Measurements from ENCODE around the gene EXOSC6. TPM values are rescaled to one million over a fixed set of nuclear protein-coding genes. Genes with fewer than 3 reads are reported as not detected.
"Not testable (repeated sequence)": the region's sequence is repeated elsewhere in the genome, so short reads cannot be mapped to it uniquely, and the experiment has no call there.

Gene EXOSC6
- total RNA-seq, 1 donor from 2014 or later, result 27.5 TPM

DNA sequence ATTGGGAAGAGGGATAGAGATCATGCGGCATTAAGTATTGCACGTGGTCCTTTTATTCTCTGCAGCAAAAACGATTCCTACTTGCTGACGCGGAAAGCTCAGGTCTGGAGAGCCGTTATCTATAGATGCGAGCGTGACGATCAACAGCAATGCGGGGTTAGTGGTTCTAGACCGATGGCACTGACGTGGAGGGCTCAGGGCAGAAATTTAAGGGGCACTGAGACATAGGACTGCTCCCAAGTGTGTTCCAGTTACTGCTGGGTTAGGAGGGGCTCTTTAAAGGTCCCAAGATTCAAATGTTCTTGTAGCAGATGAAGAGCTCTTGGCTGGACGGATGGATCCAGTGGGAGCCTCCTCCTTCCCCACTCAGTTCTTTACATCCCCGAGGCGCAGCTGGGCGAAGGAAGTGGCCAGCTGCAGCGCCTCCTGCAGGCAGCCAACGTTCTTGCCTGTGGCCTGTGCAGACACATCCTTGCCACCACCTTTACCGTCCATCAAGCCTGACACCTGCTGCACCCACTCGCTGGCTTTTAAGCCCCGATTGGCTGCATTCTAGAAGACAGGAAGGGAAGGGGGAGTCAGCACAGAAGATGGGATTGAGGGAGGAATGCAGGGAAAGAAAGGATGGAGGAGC is 732 bp upstream of the EXOSC6 start:
- H3K4me1 Mint-ChIP-seq (ENCODE audit: unreplicated experiment), result peaks cover 4% of the 10 kb centered on the region
- H3K36me3 Mint-ChIP-seq, result peaks cover 11% of the 10 kb centered on the region
- no peaks in the 10 kb centered on the region for H3K27me3 Mint-ChIP-seq
- H3K9me3 Mint-ChIP-seq, result no peaks in the 10 kb centered on the region
- peak overlapping the region; percentile 93 for H3K27ac Mint-ChIP-seq
- peak overlapping the region; percentile 93 for H3K4me3 Mint-ChIP-seq
- no peak for DNase-seq (ENCODE audit: extremely low spot score, unreplicated experiment)
- TF ChIP-seq, protein P1, sequence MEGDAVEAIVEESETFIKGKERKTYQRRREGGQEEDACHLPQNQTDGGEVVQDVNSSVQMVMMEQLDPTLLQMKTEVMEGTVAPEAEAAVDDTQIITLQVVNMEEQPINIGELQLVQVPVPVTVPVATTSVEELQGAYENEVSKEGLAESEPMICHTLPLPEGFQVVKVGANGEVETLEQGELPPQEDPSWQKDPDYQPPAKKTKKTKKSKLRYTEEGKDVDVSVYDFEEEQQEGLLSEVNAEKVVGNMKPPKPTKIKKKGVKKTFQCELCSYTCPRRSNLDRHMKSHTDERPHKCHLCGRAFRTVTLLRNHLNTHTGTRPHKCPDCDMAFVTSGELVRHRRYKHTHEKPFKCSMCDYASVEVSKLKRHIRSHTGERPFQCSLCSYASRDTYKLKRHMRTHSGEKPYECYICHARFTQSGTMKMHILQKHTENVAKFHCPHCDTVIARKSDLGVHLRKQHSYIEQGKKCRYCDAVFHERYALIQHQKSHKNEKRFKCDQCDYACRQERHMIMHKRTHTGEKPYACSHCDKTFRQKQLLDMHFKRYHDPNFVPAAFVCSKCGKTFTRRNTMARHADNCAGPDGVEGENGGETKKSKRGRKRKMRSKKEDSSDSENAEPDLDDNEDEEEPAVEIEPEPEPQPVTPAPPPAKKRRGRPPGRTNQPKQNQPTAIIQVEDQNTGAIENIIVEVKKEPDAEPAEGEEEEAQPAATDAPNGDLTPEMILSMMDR (conservative IDR thresholded peaks at IDR 0.05), result peak; percentile 63

DNA sequence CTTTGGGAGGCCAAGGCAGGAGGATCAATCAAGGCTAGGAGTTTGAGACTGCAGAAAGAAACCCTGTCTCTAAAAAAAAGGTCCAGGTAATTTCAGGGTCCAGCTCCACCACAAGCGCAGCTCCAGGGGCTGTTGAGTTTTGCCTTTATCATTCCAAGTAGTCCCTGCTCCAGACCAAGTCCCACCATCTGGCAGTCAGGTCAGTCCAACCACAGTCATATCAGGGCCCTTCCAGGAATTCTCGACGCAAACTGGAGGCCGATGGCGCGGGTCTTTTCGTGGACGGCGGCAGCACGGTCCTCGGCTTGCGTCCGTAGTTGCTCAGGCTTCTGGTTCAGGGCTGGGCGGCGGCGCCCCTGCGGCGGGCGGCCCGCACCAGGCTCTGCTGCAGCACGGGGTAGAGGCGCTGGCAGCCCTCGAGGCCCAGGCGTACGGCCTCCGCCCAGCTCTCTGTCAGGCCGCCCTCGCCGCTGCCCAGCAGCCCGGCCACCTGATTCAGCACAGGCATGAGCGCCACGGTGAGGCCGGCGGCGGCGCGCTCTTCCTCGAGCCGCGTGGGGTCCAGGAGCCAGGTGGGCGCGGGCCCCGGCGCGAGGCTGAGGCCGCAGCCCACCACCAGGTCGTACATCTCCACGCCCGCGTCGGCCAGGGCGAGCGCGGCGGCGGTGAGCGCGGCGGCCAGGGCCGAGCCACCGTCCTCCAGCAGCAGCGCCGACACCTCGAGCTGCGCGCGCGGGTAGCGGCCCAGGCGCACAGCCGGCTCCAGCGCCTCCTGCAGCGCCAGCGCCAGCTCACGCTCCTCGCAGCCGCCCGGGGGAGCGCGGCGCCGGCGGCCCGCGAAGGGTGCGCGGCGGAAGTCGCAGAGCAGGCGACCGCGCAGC is 752 bp downstream of the EXOSC6 start:
- peaks cover 11% of the 10 kb centered on the region for H3K36me3 Mint-ChIP-seq
- TF ChIP-seq, protein P1 (conservative IDR thresholded peaks at IDR 0.05), result no peak
- H3K27me3 Mint-ChIP-seq, result no peaks in the 10 kb centered on the region
- peaks cover 4% of the 10 kb centered on the region for H3K4me1 Mint-ChIP-seq (ENCODE audit: unreplicated experiment)
- DNase-seq (ENCODE audit: extremely low spot score, unreplicated experiment), result no peak
- peak overlapping the region; percentile 86 for H3K4me3 Mint-ChIP-seq
- H3K9me3 Mint-ChIP-seq, result no peaks in the 10 kb centered on the region
- H3K27ac Mint-ChIP-seq, result peak overlapping the region; percentile 75

DNA sequence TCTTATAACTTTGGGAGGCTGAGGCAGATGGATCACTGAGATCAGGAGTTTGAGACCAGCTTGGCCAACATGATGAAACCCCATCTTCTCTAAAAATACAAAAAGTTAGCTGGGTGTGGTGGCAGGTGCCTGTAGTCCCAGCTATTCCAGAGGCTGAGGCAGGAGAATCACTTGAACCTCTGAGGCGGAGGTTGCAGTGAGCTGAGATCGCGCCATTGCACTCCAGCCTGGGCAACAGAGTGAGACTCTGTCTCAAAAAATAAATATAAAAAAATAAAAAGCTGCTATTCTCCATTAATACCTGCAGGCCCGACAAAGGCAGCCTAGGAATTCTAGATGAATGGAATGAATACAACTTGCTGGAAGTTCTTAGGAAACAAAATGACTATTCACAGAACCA is 2.0 kb downstream of the EXOSC6 start:
- Mint-ChIP-seq H3K36me3 (peaks cover 11% of the 10 kb centered on the region), H3K4me3 (peak overlapping the region; percentile 66)
- not testable (repeated sequence) for DNase-seq (ENCODE audit: extremely low spot score, unreplicated experiment); H3K4me1 Mint-ChIP-seq (ENCODE audit: unreplicated experiment); H3K9me3 Mint-ChIP-seq; H3K27me3 Mint-ChIP-seq; H3K27ac Mint-ChIP-seq

DNA sequence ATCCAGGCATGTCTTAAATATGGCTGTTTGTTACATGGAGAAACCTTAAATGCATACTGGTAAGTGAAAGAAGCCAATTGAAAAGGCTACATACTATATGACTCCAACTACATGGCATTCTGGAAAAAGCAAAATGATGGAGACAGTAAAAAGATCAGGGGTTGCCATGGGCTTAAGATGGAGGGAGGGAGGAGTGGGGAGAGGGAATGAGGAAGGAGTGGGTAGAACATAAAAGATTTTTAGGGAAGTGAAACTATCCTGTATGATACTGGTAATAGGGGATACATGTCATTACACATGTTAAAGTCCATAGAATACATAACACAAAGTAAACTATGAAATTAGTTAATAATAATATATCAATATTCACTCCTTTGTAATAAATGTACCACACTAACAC is 13.0 kb downstream of the EXOSC6 start:
- not testable (repeated sequence) for H3K27me3 Mint-ChIP-seq; H3K36me3 Mint-ChIP-seq; DNase-seq (ENCODE audit: extremely low spot score, unreplicated experiment); H3K4me3 Mint-ChIP-seq; H3K9me3 Mint-ChIP-seq; H3K4me1 Mint-ChIP-seq (ENCODE audit: unreplicated experiment); H3K27ac Mint-ChIP-seq

DNA sequence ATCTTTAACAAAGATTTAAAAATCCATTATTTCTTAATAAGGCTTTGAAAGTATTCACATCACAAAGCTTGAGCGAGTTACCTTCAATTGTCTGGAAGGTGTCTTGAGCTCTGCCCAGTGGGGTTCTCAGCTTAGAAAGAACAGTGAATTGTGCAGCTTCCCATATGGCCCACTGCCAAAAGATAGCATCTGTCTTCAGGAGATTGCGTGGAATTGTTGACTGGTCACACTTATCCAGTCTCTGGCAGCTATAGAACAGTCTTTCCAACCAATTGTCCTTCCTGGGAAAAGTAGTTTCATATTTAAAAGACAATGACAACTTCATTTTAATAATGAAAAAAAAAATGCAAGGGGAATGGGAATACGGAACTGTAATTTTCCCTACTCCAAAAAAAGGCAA is 19.9 kb downstream of the EXOSC6 start:
- not testable (repeated sequence) for H3K36me3 Mint-ChIP-seq; H3K27ac Mint-ChIP-seq; H3K9me3 Mint-ChIP-seq; DNase-seq (ENCODE audit: extremely low spot score, unreplicated experiment); H3K4me1 Mint-ChIP-seq (ENCODE audit: unreplicated experiment); H3K4me3 Mint-ChIP-seq; H3K27me3 Mint-ChIP-seq

DNA sequence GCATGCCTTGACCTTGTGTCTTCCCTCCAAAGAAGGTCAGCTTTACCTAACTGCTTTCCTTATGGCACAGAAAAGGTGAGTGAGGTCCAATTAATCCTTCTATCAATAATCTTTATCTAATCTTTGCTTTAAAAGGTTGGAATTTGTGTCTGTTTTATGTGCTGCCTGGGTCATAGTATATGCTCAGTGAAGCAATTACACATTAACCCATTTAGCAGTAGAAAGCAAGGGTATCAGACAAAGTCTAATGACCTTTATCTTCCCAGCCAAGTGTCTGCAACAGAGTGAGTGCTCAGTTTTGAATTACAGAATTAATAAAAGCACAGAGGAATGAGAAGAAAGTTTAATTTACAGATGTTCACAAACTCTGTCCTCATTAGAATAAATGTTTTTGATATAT is 25.7 kb downstream of the EXOSC6 start:
- H3K4me1 Mint-ChIP-seq (ENCODE audit: unreplicated experiment); H3K36me3 Mint-ChIP-seq; H3K27me3 Mint-ChIP-seq; DNase-seq (ENCODE audit: extremely low spot score, unreplicated experiment); H3K9me3 Mint-ChIP-seq; H3K4me3 Mint-ChIP-seq; H3K27ac Mint-ChIP-seq: not testable (repeated sequence)

DNA sequence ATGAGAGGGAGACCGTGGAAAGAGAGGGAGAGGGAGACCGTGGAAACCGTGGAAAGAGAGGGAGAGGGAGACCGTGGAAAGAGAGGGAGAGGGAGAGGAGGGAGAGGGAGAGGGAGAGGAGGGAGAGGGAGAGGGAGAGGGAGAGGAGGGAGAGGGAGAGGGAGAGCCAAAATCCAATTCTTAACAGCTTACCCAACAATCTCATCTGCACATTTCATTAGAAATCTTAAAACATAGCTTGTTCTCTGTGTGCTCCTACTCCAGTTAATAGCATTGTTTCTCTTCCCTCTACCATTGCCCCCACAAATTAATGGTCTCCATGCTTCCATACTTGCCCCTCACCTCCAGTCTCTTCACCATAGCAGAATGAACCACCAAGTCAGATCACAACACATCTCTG is 26.3 kb downstream of the EXOSC6 start:
- H3K9me3 Mint-ChIP-seq; H3K36me3 Mint-ChIP-seq; H3K4me1 Mint-ChIP-seq (ENCODE audit: unreplicated experiment); DNase-seq (ENCODE audit: extremely low spot score, unreplicated experiment); H3K27ac Mint-ChIP-seq; H3K27me3 Mint-ChIP-seq; H3K4me3 Mint-ChIP-seq: not testable (repeated sequence)

DNA sequence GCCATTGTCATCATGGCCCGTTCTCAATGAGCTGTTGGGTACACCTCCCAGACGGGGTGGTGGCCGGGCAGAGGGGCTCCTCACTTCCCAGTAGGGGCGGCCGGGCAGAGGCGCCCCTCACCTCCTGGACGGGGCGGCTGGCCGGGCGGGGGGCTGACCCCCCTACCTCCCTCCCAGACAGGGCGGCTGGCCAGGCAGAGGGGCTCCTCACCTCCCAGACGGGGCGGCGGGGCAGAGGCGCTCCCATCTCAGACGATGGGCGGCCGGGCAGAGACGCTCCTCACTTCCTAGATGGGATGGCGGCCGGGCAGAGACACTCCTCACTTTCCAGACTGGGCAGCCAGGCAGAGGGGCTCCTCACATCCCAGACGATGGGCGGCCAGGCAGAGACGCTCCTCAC is 27.1 kb downstream of the EXOSC6 start:
- H3K9me3 Mint-ChIP-seq; DNase-seq (ENCODE audit: extremely low spot score, unreplicated experiment); H3K27ac Mint-ChIP-seq; H3K36me3 Mint-ChIP-seq; H3K4me3 Mint-ChIP-seq; H3K27me3 Mint-ChIP-seq; H3K4me1 Mint-ChIP-seq (ENCODE audit: unreplicated experiment): not testable (repeated sequence)

DNA sequence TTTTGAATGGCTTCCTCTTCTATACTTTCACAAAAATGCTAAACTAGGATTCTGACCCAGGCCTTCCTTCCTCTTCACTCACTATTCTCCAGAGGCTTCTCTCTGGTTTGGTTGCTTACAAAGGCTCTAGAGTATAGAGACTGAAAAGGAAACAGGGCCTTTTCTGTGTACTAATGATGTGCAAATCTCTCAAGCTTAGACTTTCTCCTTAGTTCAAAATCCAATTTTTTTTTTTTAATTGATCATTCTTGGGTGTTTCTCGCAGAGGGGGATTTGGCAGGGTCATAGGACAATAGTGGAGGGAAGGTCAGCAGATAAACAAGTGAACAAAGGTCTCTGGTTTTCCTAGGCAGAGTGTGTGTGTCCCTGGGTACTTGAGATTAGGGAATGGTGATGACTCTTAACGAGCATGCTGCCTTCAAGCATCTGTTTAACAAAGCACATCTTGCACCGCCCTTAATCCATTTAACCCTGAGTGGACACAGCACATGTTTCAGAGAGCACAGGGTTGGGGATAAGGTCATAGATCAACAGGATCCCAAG is 27.7 kb downstream of the EXOSC6 start:
- not testable (repeated sequence) for H3K9me3 Mint-ChIP-seq; DNase-seq (ENCODE audit: extremely low spot score, unreplicated experiment); H3K4me1 Mint-ChIP-seq (ENCODE audit: unreplicated experiment); H3K27me3 Mint-ChIP-seq; H3K4me3 Mint-ChIP-seq; H3K36me3 Mint-ChIP-seq
- H3K27ac Mint-ChIP-seq, result peak overlapping the region; percentile 1

DNA sequence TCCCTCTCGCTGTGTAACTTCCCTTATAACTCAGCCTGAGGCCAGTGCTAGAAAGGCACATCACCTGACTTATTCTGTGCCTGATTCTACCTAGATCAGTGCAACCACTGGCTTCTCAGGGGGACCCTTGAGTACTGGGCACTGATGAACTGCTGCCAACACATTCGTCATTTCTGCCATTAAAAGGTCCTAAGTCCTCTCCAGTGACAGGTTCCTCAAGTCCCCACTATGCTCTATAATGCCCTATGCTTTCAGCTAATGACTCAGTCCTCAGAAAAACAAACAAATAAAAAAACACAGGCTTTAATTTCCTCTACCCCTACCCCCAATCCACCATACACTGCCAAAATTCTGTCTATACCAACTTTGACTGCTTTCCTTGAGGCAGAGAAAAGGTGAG is 28.5 kb downstream of the EXOSC6 start:
- not testable (repeated sequence) for H3K4me1 Mint-ChIP-seq (ENCODE audit: unreplicated experiment); H3K4me3 Mint-ChIP-seq; H3K27ac Mint-ChIP-seq; DNase-seq (ENCODE audit: extremely low spot score, unreplicated experiment); H3K36me3 Mint-ChIP-seq; H3K9me3 Mint-ChIP-seq; H3K27me3 Mint-ChIP-seq

DNA sequence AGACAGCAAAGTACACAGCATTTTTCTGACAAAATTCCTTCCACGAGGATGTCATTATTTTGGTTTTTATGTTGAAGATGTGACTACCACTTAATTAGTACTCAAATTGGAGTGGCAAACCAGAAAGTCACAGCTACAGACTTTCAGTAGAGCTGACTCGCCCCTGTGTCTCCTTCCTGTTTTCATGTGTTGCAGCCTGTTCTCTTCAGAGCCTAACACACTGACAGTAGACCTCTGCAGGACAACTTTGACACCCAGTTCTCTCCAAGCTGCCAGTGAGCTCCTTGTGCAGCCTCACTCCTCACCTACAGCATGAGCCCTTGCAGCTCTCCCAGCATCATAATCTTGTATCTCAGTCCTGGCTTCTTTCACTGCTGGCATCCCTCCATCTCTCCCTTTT is 29.2 kb downstream of the EXOSC6 start:
- not testable (repeated sequence) for H3K9me3 Mint-ChIP-seq

DNA sequence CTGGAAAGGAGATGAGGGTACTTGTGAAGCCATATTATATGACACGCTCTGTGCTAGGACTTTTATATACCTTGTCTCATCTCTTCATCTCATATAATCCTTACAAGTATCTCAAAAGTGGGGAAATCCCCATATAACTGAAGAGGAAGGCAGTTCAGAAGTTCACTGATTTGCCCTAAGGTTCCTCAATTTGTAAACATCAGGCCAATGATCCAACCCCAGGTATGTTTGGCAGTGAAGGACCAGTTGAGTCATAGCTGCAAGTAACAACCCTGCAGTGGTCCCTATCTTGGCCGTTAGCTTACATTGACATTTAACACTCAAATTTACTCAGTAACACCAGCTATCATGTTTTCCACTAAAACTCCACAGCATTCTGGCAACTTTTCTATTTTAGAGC is 33.2 kb downstream of the EXOSC6 start:
- not testable (repeated sequence) for H3K27ac Mint-ChIP-seq; H3K4me1 Mint-ChIP-seq (ENCODE audit: unreplicated experiment); H3K9me3 Mint-ChIP-seq; H3K27me3 Mint-ChIP-seq; H3K4me3 Mint-ChIP-seq; H3K36me3 Mint-ChIP-seq; DNase-seq (ENCODE audit: extremely low spot score, unreplicated experiment)

More for the DNA sequence above, 29.2 kb downstream of the EXOSC6 start:
- H3K27me3 Mint-ChIP-seq; H3K36me3 Mint-ChIP-seq; H3K27ac Mint-ChIP-seq; H3K4me3 Mint-ChIP-seq; H3K4me1 Mint-ChIP-seq (ENCODE audit: unreplicated experiment); DNase-seq (ENCODE audit: extremely low spot score, unreplicated experiment): not testable (repeated sequence)

All from type B pancreatic cell (in vitro differentiated cells).